LNCaP clone FGC (cell line): Measurements from ENCODE around the gene CDK2AP2.

Experiments
- DNase-seq: peaks from one replicate; pipeline ENCODE4 v3.0.0-alpha.2; 2011; ENCODE audit warnings: low read depth
- H3K4me3 ChIP-seq: 2 replicates; pipeline ENCODE4 v1.5.1; 2011; ENCODE audit warnings: mild to moderate bottlenecking, low read depth, low read length, control low read depth
- TF ChIP-seq, protein P1 (sequence below): IDR thresholded peaks from 2 replicates; pipeline ENCODE4 v1.5.1; 2012; ENCODE audit warnings: mild to moderate bottlenecking; ENCODE audit not compliant: control insufficient read depth, insufficient read depth; ENCODE audit errors: extremely low read depth

Gene CDK2AP2

DNA sequence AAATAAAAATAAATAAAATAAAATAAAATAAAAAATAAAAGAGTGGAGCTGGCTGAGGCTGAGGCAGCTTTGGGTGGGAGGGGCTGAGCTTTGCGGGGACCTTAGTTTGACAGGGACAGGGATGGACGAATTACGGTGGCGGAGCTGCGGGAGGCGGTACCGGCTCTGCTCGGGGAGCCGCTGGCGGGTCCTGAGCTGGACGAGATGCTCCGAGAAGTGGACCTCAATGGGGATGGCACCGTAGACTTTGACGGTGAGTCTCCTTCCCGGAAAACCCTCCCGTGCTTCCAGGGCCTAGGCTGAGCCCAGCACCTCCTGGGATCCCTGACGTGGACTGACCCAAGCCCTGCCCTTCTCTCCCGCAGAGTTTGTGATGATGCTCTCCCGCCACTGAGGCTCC is 49.7 kb downstream of the CDK2AP2 start:
- TF ChIP-seq, protein P1, sequence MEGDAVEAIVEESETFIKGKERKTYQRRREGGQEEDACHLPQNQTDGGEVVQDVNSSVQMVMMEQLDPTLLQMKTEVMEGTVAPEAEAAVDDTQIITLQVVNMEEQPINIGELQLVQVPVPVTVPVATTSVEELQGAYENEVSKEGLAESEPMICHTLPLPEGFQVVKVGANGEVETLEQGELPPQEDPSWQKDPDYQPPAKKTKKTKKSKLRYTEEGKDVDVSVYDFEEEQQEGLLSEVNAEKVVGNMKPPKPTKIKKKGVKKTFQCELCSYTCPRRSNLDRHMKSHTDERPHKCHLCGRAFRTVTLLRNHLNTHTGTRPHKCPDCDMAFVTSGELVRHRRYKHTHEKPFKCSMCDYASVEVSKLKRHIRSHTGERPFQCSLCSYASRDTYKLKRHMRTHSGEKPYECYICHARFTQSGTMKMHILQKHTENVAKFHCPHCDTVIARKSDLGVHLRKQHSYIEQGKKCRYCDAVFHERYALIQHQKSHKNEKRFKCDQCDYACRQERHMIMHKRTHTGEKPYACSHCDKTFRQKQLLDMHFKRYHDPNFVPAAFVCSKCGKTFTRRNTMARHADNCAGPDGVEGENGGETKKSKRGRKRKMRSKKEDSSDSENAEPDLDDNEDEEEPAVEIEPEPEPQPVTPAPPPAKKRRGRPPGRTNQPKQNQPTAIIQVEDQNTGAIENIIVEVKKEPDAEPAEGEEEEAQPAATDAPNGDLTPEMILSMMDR: no peak
- DNase-seq: no peak
- H3K4me3 ChIP-seq: no peak overlapping the region

DNA sequence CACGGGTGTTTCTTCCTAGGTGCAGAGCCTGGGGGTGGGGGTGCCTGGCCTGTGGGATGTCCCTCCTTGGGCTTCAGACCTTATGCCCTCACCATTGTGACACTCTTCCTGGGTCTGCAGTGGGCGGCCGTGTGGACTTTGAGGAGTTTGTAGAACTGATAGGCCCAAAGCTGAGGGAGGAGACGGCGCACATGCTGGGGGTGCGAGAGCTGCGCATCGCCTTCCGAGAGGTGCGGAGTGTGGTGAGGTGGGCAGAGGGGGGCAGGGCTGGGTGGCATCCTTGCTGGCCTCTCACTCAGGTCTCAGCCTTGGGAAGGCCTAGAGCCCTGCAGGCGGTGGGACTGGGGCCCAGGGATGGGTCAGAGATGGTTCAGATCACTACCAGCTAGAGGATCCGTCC is 50.5 kb downstream of the CDK2AP2 start:
- no peak for DNase-seq
- H3K4me3 ChIP-seq: no peak overlapping the region
- TF ChIP-seq, protein P1: no peak
